ENCODE measurements around the gene HOXA9.

DNA sequence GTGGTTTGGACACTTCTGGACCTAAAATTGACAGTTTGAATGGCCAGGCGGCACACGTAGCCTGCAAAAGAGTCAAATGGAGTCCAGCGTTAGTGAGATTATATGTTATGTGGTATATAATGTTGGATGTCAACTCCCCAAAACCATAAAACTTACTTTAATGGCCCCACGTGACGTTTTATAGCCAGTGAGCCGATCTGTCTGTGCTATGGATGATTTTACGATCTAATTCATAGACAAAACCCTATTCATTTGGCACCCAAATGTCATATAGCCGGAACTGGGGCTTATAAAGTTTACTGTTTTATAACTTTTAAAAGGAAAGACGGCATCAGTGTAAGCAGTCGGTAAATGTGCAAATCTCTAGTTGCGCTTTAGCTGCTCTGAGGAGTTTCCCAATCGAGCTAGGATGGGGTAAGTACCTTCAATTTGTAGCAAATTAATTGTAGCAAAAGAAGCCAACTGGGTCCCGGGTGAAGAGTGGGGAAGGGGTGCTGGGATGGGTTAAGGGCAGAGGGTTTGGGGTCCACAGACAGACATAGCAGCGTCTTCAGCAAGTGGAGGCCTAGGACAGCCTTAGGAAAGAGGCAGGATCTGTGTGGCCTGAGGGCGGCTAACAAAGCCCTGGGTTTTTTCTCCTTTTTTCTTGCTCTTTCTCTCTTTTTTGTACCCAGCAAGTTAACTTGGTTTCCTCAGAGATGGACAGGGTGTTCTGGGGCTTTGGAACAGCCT lies 25.0 kb downstream of the HOXA9 start:
- TF ChIP-seq, protein P1, sequence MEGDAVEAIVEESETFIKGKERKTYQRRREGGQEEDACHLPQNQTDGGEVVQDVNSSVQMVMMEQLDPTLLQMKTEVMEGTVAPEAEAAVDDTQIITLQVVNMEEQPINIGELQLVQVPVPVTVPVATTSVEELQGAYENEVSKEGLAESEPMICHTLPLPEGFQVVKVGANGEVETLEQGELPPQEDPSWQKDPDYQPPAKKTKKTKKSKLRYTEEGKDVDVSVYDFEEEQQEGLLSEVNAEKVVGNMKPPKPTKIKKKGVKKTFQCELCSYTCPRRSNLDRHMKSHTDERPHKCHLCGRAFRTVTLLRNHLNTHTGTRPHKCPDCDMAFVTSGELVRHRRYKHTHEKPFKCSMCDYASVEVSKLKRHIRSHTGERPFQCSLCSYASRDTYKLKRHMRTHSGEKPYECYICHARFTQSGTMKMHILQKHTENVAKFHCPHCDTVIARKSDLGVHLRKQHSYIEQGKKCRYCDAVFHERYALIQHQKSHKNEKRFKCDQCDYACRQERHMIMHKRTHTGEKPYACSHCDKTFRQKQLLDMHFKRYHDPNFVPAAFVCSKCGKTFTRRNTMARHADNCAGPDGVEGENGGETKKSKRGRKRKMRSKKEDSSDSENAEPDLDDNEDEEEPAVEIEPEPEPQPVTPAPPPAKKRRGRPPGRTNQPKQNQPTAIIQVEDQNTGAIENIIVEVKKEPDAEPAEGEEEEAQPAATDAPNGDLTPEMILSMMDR (IDR thresholded peaks at IDR 0.05) = no peak
- TF ChIP-seq POLR2A (IDR thresholded peaks at IDR 0.05) (no peak), POLR2AphosphoS5 (IDR thresholded peaks at IDR 0.05) (no peak)

All from stomach (tissue), 4 donors.